ENCODE data around the gene RPP25L.

The RPP25L gene

DNA sequence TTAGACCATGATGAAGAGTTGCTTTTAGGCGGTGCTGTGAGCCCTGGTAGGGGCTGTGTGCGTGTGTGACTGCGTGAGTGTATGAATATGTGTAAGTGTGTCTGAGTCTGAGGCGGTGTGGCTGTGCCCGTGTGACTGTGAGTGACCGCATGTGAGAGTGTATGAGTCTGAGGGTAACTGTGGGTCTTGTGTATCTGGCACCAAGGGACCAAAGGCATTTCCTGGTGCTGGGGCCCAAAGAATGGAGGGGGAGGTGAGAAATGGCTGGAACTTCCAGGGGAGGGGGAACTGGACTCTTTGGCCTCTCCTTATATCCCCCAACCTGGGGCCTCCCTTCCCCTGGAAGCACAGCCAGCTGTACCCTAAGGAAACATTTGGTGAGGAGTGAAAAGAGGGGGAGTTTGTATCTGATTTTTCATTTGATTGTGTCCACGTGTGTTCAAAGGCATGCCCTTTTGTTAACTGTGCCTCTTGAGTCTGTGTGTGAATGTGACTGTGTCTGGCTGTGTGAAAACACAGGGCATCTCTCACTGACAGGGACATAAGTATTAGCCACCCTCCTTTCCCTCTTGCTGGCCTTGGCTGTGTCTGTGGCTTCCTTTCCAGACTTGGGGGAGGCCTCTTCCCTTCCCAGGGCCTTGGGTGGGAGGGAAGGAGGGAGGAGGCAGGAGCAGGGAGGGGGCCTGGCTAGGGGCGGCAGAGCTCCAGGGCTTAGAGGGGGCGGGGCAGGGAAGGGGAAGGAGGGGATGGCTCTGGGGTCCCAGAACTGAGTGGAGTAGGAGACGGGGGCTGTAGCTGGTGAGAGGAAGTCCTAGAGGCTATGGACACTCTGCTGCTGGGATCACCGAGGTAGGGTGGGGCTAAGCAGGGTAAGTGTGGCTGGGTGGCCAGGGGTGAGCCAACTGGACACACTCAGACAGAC, 41.5 kb upstream of the RPP25L start:
- DNase-seq (ENCODE audit: low spot score), result no peak
- TF ChIP-seq, protein P1, sequence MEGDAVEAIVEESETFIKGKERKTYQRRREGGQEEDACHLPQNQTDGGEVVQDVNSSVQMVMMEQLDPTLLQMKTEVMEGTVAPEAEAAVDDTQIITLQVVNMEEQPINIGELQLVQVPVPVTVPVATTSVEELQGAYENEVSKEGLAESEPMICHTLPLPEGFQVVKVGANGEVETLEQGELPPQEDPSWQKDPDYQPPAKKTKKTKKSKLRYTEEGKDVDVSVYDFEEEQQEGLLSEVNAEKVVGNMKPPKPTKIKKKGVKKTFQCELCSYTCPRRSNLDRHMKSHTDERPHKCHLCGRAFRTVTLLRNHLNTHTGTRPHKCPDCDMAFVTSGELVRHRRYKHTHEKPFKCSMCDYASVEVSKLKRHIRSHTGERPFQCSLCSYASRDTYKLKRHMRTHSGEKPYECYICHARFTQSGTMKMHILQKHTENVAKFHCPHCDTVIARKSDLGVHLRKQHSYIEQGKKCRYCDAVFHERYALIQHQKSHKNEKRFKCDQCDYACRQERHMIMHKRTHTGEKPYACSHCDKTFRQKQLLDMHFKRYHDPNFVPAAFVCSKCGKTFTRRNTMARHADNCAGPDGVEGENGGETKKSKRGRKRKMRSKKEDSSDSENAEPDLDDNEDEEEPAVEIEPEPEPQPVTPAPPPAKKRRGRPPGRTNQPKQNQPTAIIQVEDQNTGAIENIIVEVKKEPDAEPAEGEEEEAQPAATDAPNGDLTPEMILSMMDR (IDR thresholded peaks at IDR 0.05; ENCODE audit: extremely low read depth, insufficient read depth, missing control alignments), result no peak
- in situ Hi-C loops (cut with MboI; ENCODE audit: low pct_unique_long_range_greater_than_20kb, low sequenced_read_pairs, unreplicated experiment), result no loop called here

DNA sequence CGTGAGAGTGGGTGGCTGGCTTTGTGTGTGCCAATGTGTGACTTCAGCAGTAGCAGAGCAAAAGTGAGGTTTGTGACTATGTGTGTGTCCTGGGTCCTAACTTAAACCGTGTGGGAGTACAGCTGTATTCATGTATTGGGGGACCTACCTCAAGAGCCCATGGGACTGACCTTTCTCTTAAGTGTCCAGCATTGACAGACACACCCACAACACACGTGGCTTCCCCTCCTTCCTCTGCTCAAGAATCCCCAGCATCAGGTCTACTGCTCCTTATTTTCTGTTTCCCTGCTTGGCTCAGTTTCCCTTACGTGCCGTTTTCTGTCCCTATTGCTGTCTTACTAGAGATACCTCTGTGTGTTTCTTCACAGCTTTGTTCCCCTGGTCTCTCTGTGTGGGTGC, 40.7 kb upstream of the RPP25L start:
- DNase-seq (ENCODE audit: low spot score), result no peak
- TF ChIP-seq, protein P1 (IDR thresholded peaks at IDR 0.05; ENCODE audit: extremely low read depth, insufficient read depth, missing control alignments), result no peak
- in situ Hi-C loops (cut with MboI; ENCODE audit: low pct_unique_long_range_greater_than_20kb, low sequenced_read_pairs, unreplicated experiment), result no loop called here

DNA sequence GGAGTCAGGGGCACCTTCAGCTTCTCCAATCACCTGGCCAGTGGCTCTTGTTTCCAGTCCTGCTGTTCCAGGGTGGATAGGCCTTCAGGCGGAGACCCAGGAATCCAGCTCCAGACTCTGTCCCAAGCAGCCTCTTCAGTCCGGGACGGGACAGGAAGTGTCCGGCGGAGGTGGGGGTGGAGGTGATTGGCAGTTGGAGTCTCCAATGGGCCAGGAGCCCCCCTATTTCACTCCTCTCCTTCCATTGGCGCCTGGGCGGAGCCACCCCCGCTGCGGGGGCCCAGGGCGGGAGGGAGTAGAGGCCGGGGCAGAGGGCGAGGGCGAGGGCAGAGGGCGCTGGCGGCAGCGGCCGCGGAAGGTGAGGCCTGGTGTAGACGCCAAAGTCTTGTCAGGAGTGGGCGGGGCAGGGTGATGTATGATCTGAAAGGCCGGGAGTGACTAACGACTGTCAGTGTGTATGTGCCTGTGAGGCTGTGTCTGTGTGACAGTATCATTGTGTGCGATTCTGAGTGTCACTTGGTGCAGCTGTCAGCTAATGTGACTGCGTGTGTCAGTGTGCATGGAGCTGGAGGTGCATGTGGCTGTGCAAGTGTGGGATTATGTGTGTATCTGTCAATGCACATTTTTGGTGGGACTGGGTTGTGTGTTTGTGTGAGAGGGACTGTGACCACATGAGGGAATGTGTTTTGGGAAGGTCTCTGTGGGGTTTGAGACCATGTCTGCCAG, 40.1 kb upstream of the RPP25L start, which contains the start of gene IL11RA:
TSS of gene IL11RA (plus strand) at position 310 of the 726 bp plus-strand sequence. CDS start 3,033 bp downstream, outside the sequence.
- in situ Hi-C loops (cut with MboI; ENCODE audit: low pct_unique_long_range_greater_than_20kb, low sequenced_read_pairs, unreplicated experiment), result no loop called here
- peak; percentile 52 for DNase-seq (ENCODE audit: low spot score)
- TF ChIP-seq, protein P1 (IDR thresholded peaks at IDR 0.05; ENCODE audit: extremely low read depth, insufficient read depth, missing control alignments), result no peak

DNA sequence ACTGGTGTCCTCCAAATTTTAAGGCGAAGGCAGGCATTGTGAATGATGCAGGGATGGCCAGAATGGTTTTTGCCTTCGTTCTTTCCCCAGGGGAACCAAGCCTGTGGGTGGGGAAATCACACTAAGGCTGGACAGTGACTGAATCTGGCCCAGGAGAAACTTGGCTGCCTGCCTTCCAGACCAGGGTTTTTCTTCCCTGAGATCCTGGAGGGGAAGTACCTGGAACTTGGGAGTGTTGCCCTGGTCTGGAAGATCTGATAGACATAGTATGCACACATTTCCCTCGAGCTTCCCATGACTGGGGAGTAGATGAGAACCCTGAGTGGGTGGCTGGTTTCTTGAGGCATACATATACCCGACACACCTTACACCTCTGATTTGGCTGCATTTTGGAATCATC, 39.4 kb upstream of the RPP25L start:
- DNase-seq (ENCODE audit: low spot score), result no peak
- TF ChIP-seq, protein P1 (IDR thresholded peaks at IDR 0.05; ENCODE audit: extremely low read depth, insufficient read depth, missing control alignments), result no peak
- in situ Hi-C loops (cut with MboI; ENCODE audit: low pct_unique_long_range_greater_than_20kb, low sequenced_read_pairs, unreplicated experiment), result no loop called here

DNA sequence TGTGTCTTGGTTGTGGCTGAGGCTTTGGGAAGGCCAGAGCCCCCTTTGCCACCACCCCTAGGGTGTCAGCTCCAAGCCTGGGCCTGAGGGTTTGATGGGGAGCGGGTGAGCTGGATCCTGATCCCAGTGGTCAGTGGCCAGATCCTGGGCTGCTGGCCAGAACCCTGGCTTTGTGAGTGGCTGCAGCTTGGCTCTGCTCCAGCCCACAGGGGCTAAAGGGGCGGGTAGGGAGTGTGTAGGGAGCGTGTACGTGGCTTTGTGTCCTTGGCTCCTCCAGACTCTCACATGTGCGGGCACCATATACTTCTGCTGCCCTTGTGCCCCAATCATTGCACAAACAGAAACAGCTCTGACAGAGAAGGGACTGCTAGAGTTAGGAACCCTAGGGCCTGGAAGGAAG, 38.9 kb upstream of the RPP25L start:
- DNase-seq (ENCODE audit: low spot score), result no peak
- in situ Hi-C loops (cut with MboI; ENCODE audit: low pct_unique_long_range_greater_than_20kb, low sequenced_read_pairs, unreplicated experiment), result no loop called here
- TF ChIP-seq, protein P1 (IDR thresholded peaks at IDR 0.05; ENCODE audit: extremely low read depth, insufficient read depth, missing control alignments), result no peak

DNA sequence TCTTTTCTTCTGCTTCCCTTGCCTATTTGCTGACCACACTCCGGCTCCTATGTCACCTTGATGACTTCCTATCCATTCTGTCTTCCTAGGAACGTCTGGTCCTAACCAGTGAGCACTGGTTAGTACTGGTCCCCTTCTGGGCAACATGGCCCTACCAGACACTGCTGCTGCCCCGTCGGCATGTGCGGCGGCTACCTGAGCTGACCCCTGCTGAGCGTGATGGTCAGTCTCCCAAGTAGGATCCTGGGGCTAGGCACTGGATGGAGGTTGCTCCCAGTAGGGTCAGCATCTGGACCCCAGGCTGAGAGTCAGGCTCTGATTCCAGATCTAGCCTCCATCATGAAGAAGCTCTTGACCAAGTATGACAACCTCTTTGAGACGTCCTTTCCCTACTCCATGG, 36.8 kb upstream of the RPP25L start:
- in situ Hi-C loops (cut with MboI; ENCODE audit: low pct_unique_long_range_greater_than_20kb, low sequenced_read_pairs, unreplicated experiment), result no loop called here
- no peak for DNase-seq (ENCODE audit: low spot score)
- TF ChIP-seq, protein P1 (IDR thresholded peaks at IDR 0.05; ENCODE audit: extremely low read depth, insufficient read depth, missing control alignments), result no peak
